ENCODE measurements around the gene LTB4R. TPM values are rescaled to one million over a fixed set of nuclear protein-coding genes. Genes with fewer than 3 reads are reported as not detected.

The LTB4R gene, protein sequence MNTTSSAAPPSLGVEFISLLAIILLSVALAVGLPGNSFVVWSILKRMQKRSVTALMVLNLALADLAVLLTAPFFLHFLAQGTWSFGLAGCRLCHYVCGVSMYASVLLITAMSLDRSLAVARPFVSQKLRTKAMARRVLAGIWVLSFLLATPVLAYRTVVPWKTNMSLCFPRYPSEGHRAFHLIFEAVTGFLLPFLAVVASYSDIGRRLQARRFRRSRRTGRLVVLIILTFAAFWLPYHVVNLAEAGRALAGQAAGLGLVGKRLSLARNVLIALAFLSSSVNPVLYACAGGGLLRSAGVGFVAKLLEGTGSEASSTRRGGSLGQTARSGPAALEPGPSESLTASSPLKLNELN
- 1 to 10 TPM in 1 of 2 donors, under 1 TPM in 1; 1.00 to 2.1 TPM for total RNA-seq

DNA sequence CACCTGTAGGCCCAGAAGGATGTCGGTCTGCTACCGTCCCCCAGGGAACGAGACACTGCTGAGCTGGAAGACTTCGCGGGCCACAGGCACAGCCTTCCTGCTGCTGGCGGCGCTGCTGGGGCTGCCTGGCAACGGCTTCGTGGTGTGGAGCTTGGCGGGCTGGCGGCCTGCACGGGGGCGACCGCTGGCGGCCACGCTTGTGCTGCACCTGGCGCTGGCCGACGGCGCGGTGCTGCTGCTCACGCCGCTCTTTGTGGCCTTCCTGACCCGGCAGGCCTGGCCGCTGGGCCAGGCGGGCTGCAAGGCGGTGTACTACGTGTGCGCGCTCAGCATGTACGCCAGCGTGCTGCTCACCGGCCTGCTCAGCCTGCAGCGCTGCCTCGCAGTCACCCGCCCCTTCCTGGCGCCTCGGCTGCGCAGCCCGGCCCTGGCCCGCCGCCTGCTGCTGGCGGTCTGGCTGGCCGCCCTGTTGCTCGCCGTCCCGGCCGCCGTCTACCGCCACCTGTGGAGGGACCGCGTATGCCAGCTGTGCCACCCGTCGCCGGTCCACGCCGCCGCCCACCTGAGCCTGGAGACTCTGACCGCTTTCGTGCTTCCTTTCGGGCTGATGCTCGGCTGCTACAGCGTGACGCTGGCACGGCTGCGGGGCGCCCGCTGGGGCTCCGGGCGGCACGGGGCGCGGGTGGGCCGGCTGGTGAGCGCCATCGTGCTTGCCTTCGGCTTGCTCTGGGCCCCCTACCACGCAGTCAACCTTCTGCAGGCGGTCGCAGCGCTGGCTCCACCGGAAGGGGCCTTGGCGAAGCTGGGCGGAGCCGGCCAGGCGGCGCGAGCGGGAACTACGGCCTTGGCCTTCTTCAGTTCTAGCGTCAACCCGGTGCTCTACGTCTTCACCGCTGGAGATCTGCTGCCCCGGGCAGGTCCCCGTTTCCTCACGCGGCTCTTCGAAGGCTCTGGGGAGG is at the start of gene LTB4R:
LTB4R (plus strand) TSS at position 857 of the 959 bp plus-strand sequence. CDS start 4,150 bp downstream, outside the sequence.

DNA sequence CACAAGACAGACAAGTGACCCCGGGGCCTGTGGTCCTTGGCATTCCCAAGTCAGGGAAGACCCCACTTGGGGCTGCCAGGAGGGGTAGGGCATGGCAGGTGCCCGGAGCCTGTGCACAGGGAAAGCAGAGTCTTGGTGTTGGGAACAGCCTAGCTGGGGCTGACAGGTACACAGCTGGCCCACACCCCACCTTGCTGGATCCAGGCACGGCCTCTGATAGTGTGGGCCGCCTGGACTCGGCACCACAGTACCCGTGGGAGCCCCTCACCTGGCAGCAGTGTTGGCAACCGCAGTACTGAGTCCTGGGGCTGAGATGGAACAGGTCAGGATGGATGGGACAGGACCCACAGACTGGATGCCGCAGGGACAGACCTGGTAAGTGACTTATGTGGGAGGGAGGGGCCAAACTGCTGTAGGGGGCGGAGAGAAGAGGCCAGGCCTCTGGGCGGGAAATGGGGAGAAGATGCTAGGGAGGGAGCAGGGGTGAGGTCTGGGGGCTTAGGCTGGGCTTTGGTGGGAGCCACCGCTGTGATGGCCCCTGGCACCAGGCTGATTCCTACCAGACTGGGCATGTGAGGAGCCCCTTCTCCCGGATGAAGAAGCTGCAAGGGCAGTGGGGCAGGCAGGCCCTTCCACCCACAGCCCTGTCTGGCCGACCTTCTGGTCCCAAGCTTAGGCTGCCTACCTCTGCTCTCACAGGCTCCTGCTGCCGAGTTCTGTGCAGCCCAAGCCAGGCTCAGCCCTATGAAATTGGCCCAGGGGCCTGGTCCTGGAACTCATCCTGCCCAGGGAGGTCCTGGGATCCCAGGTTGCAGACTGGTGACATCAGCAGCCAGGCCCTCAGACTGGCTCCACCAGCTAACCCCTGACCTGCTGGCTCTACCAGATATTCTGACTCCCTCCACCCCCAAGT is 48.2 kb upstream of the LTB4R start, which contains the start of gene TGM1:
TGM1 (minus strand) TSS at position 357 of the 913 bp plus-strand sequence. CDS start 825 bp downstream, outside the sequence.

DNA sequence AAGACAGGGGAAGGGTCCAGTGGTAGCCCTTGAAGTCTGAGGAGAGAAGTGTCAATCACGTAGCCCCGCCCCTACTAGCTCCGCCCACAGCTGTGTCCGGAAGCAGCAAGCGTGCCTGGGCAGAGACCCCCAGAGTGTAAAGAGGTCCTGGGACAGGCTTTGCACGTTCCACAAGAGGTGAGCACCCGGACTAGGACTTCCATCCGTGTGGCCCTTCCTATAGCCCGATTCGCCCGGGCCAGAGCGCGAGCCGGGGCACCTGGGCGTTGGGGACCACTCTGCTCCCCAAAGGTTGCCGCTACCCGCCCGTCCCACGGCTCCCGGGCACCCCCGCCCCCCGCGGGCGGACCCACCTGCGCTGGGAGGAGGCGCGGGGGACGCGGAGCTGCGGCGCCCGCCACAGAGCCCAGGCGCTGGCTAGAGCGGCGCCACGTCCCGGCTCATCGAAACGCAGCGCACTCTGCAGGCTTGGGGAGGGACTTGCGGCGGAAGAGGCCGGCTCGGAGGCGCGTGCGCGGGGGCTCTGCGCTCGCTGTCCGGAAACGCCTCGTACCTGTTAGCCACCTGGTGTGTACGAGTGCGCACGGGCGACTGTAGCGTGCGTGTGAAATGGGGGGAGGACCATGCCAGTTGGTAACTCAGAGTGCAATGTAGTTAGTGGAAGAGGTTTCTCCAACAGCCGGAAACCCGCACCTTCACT is 40.0 kb upstream of the LTB4R start, which contains the start of gene RABGGTA:
RABGGTA (minus strand) TSS at position 464 of the 700 bp plus-strand sequence. CDS start 482 bp downstream, outside the sequence.

DNA sequence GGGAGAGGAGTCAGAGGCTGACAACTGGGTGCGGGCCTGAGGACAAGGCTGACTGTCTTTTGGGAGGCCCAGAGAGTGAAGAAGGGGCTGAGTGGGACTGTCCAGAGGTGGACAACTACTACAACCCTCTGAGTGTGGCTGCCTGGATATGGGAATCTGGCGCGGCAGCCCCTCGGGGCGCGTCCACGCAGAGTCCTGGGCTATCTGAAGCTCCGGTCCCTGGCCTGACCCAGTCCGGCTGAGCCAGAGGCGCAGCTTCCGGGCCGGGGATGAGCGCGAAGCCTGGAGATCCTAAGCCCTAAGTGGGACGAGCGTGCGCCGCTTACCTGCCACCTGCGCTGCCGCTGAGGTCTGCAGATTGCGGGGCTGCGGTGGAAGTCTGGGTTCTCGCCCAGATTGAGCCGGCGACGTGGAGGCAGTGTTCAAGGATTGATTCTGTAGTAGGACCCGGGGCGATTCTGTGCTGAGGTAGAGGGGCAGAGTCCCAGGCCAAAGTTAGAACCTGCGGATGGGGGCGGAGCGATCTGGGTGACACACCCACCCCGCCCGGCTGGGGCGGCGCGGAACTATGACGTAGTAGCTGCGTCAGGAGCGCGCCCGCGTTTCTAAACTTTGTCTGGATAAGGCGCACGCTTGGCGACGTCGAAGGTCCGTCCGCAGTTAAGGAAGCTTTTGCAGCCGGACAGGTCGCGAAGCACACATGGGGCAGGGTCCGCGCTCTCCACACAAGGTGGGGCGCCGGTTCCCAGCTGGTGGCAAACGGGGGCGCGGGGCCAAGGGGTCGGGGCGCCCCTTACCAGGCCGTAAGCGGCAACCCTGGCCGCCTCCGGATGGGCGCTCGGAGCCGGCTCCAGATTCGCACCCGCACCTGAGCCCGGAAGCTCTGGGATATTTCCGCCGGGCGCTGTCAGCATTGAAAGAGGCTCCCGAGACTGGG is 11.8 kb upstream of the LTB4R start, which contains the start of the genes DHRS1 and NOP9:
DHRS1 (minus strand) TSS at position 526 of the 937 bp plus-strand sequence. CDS start 674 bp downstream, outside the sequence.
NOP9 (plus strand) TSS at position 596 of the 937 bp plus-strand sequence; CDS start at position 701, 105 bp downstream.

DNA sequence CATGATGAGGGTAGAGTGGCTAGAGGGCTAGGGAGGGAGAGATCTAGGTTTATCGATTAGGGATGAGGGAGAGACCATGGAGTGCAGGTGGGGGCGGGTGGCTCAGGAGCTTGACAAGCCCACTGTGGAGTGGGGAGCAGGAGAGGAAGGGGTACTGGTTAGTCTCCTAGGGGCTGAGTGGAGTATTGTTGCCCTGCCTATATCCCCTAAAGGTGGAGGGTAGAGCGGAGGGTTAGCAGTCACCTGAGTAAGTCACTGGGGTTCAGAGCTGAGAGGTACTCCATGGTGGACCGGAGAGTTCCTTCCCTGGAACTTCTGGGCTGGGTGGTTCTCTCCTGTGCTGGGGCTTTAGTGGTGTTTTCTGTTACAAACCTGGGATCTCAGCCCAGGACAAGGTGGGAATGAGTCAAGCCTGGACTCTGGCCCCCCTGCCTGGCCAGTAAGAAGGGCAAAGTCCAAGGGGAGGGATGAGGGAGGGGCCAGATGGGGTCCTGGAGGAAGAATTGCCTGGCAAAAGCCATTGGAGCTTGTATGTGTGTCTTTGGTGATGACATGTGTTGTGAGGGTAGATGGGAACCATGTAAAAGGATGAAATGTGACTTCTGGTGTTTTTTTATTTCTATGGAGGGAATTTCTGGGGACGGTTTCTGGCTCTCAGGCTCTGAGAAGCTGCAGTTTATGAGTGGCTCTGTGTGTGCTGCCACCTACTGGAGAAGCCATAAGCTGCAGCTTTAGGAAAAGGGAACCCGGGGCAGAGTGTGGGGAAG is 3.5 kb upstream of the LTB4R start, which contains the start of gene CIDEB:
CIDEB (minus strand) TSS at position 403 of the 767 bp plus-strand sequence; CDS start at position 284, 119 bp downstream.

DNA sequence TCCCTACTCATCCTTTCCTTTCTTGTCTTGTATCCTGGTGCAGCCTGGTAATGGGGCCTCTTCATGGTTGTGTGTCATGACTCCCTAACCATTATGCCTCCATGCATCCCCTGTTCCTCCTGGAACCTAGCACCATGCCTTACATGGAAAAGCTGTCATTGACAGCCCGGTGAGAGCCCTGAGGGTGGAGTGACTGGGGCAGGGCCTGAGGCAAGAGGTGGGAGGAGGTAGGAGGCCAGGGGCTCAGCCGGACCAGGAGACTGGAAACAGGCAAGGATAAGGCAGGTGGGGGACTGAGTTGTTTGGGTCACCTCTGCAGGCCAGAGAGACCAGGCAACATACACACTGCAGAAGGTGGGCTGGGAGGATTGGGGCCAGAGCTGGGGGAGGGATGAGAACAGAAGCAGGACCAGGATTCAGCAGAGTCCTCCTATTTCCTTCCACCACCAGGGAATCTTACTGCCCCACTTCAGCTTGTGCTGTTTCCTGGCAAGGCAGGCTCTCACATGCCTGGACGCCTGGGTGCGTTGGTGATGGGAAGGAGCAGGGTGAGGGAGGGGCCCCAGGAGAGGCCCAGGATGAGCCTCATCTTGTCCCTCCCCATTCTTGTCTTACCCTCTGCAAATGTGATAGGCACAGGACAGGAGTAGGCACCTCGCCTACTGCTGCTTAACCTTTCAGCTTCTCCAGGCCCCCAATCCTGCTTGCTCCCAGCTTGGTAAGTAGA is 1.6 kb upstream of the LTB4R start, which contains the start of gene LTB4R2:
LTB4R2 (plus strand) TSS at position 603 of the 727 bp plus-strand sequence. CDS start 525 bp downstream, outside the sequence.

DNA sequence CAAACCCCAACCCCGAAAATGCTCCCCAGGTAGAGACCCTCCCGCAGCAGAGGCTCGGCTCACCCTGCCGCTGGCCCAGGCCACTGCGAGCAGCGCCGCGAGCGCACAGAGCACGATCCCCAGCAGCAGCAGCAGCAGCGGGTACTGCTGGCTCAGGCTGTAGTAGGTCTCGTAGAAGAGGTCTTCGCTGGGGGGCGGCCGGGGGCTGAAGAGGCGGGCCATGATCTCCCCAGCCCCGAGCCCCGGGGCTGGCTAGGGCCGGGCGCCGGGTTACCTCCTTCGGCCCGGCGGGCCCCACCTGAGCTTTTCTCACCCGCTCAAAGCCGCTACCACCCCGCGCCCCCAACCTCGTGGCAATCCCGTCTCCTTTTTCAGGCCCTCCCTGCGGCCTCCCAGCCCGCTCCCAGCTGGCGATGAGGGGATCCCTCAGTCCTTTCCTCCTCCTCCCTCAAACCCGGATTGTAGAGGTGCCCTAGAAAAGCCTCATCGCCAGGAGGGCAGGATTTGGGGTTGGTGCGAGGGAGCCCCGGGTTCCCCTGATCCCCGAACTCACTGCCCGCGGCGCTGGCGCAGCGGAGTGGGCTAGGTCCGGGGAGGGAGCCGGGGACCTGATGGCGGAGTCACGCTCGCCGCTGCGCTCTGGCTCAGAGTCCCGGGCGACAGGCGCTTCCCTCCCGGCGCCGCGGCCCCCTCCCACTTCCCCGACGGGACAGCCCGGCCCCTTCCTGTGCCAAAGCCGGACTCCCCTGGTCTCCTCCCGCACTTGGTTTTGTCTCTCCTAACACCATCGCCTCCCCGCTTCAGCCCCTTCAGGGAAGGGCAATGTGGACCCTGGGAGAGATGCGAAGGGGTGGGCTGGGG is 23.4 kb downstream of the LTB4R start, which contains the start of gene ADCY4:
ADCY4 (minus strand) TSS at position 641 of the 861 bp plus-strand sequence; CDS start at position 222, 419 bp downstream.

DNA sequence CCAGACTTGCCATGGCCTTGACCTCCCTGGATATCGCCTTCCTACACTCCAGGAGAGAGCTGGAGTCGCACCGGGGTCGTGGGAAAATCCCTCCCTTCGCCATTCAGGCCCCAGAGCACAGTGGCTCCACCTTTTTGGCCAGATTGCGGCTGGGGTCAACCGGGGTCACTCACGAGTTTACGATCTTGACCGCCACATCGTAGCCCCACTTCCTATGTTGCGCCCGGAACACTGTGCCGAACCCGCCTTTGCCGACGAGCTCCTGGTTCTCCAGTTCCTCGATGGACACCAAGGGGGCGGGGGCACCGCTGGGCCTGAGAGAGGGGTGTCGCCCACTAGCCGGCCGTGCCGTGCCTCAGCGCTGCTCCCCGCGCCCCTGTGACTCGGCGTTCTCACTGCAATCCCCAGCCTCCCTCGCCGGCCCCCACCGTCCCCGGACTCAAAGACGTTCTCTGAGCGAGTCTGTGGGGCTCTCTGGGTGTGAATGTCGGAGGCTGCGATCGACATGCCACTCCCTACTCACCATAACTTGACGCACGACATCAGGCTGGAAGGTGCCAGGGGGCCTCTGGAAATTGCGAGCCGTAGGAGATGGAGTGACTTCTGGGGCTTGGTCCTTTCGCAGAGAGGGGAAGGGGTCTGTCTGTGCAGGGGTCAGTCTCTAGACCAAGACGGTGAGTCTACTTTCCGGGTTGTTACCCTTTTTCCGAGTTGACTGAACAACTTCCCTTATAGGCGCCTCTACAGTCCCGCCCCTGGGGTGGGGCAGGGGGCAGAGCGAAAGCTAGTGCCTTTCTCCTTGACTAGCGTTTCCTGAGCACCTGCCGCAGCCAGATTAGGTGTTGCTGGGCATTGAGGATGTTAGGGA is 28.2 kb downstream of the LTB4R start, which contains the start of gene RIPK3:
RIPK3 (minus strand) TSS at position 708 of the 868 bp plus-strand sequence; CDS start at position 543, 165 bp downstream.

Small RNA genes within 50 kb of the gene (small RNA-seq; reads per million reads assigned to genes)
- 0 reads per million in 2 donors for gene RF00026

Other genes starting within 250 kb of the LTB4R start
- not detected for gene CPNE6, start 239.9 kb upstream of the LTB4R start, total RNA-seq
- gene PCK2, start 217.2 kb upstream of the LTB4R start, total RNA-seq: 10 to 100 TPM in 1 of 2 donors, 1 to 10 TPM in 1; 9.3 to 16.7 TPM
- gene DCAF11, start 196.7 kb upstream of the LTB4R start, total RNA-seq: 10 to 100 TPM; 74.3 to 83.3 TPM
- gene NRL, start 196.6 kb upstream of the LTB4R start, total RNA-seq: 1 to 10 TPM; 1.7 to 2.0 TPM
- gene FITM1, start 180.8 kb upstream of the LTB4R start, total RNA-seq: under 1 TPM in 1 of 2 donors, not detected in 1; 0.34 TPM
- 100 to 1,000 TPM; 116 TPM for gene PSME1, start 175.3 kb upstream of the LTB4R start, total RNA-seq
- gene EMC9, start 169.9 kb upstream of the LTB4R start, total RNA-seq: 10 to 100 TPM; 16.9 to 18.6 TPM
- 100 to 1,000 TPM; 163 to 168 TPM for gene PSME2, start 164.9 kb upstream of the LTB4R start, total RNA-seq
- 10 to 100 TPM; 58.8 to 76.9 TPM for gene RNF31, start 164.0 kb upstream of the LTB4R start, total RNA-seq
- 100 to 1,000 TPM; 161 to 192 TPM for gene IRF9, start 150.2 kb upstream of the LTB4R start, total RNA-seq
- 10 to 100 TPM in 1 of 2 donors, 1 to 10 TPM in 1; 8.9 to 29.0 TPM for gene REC8, start 139.4 kb upstream of the LTB4R start, total RNA-seq
- 10 to 100 TPM; 38.2 to 69.3 TPM for gene IPO4, start 122.7 kb upstream of the LTB4R start, total RNA-seq
- gene TM9SF1, start 116.1 kb upstream of the LTB4R start, total RNA-seq: 10 to 100 TPM; 57.6 to 60.9 TPM
- gene TSSK4, start 105.8 kb upstream of the LTB4R start, total RNA-seq: not detected
- gene CHMP4A, start 98.0 kb upstream of the LTB4R start, total RNA-seq: 10 to 100 TPM in 1 of 2 donors, 1 to 10 TPM in 1; 8.3 to 12.4 TPM
- 1 to 10 TPM; 3.3 to 7.9 TPM for gene MDP1, start 95.4 kb upstream of the LTB4R start, total RNA-seq
- gene NEDD8, start 79.1 kb upstream of the LTB4R start, total RNA-seq: 10 to 100 TPM; 80.2 to 96.6 TPM
- 10 to 100 TPM; 39.9 to 64.6 TPM for gene GMPR2, start 78.6 kb upstream of the LTB4R start, total RNA-seq
- 10 to 100 TPM; 44.6 to 52.7 TPM for gene TINF2, start 68.9 kb upstream of the LTB4R start, total RNA-seq
- gene TGM1, start 48.3 kb upstream of the LTB4R start, total RNA-seq: under 1 TPM in 1 of 2 donors, not detected in 1; 0.34 TPM
- gene RABGGTA, start 39.9 kb upstream of the LTB4R start, total RNA-seq: 10 to 100 TPM; 38.5 to 41.0 TPM
- 10 to 100 TPM; 11.0 to 20.3 TPM for gene DHRS1, start 11.7 kb upstream of the LTB4R start, total RNA-seq
- gene NOP9, start 11.7 kb upstream of the LTB4R start, total RNA-seq: 10 to 100 TPM; 23.1 to 28.3 TPM
- 1 to 10 TPM; 1.7 to 2.4 TPM for gene CIDEB, start 3.5 kb upstream of the LTB4R start, total RNA-seq
- 1 to 10 TPM; 3.3 to 4.5 TPM for gene LTB4R2, start 1.4 kb upstream of the LTB4R start, total RNA-seq
- gene ADCY4, start 23.6 kb downstream of the LTB4R start, total RNA-seq: under 1 TPM; under 0.01 to 0.34 TPM
- gene RIPK3, start 28.5 kb downstream of the LTB4R start, total RNA-seq: 1 to 10 TPM; 3.4 to 3.7 TPM
- 10 to 100 TPM; 16.0 to 29.3 TPM for gene NFATC4, start 56.7 kb downstream of the LTB4R start, total RNA-seq
- gene NYNRIN, start 87.5 kb downstream of the LTB4R start, total RNA-seq: 1 to 10 TPM; 1.0 to 1.7 TPM
- gene CBLN3, start 118.2 kb downstream of the LTB4R start, total RNA-seq: under 1 TPM; 0.33 to 0.34 TPM
- 10 to 100 TPM; 42.3 to 46.5 TPM for gene KHNYN, start 118.5 kb downstream of the LTB4R start, total RNA-seq
- 10 to 100 TPM in 1 of 2 donors, 1 to 10 TPM in 1; 7.3 to 15.5 TPM for gene SDR39U1, start 131.3 kb downstream of the LTB4R start, total RNA-seq
- not detected for gene CMA1, start 196.8 kb downstream of the LTB4R start, total RNA-seq